A673 (cell line): Measurements from ENCODE around the gene FTO. TPM values are rescaled to one million over a fixed set of nuclear protein-coding genes. Genes with fewer than 3 reads are reported as not detected.

Experiments
- BruUV-seq: library from RNA; stranded (reverse); fragments of 400-500 nt; replicated peaks from 2 replicates; lab custom pipeline; 2021; lab: Mats Ljungman, UMichigan
- CTCF ChIA-PET: fragments of 300-600 bp; sonication (Branson Sonifier 250); formaldehyde crosslinking; loops from one replicate; lab custom pipeline; 2022; ENCODE audit warnings: antibody characterized with exemption; lab: Charles Lee
- POLR2A ChIA-PET: fragments of 300-600 bp; sonication (Branson Sonifier 250); formaldehyde crosslinking; loops from one replicate; lab custom pipeline; 2022; ENCODE audit warnings: antibody characterized with exemption; ENCODE audit not compliant: low non-redundant PET; lab: Charles Lee
- DNase-seq: peaks from one replicate; pipeline ENCODE4 v3.0.0-alpha.2; 2015; ENCODE audit warnings: low spot score
- H3K27ac ChIP-seq: fragments of 200-600 bp; sonication (generic); 2 replicates; pipeline ENCODE4 v1.5.1; 2016; ENCODE audit warnings: mixed run types, low read depth, mild to moderate bottlenecking, mixed read lengths, antibody characterized with exemption, low read length; ENCODE audit not compliant: poor library complexity, severe bottlenecking
- H3K27me3 ChIP-seq: fragments of 200-600 bp; sonication (generic); replicated peaks from 2 replicates; pipeline ENCODE4 v1.6.1; 2017; ENCODE audit warnings: mixed run types, low read depth, mild to moderate bottlenecking, mixed read lengths, antibody characterized with exemption, low read length; ENCODE audit not compliant: insufficient read depth, poor library complexity
- H3K36me3 ChIP-seq: fragments of 200-600 bp; sonication (generic); 2 replicates; pipeline ENCODE4 v1.6.1; 2016; ENCODE audit warnings: mixed run types, mild to moderate bottlenecking, mixed read lengths, antibody characterized with exemption, low read length; ENCODE audit not compliant: insufficient read depth, poor library complexity, severe bottlenecking
- H3K4me1 ChIP-seq: fragments of 200-600 bp; sonication (generic); 2 replicates; pipeline ENCODE4 v1.6.1; 2017; ENCODE audit warnings: mixed run types, mild to moderate bottlenecking, mixed read lengths, antibody characterized with exemption, low read length; ENCODE audit not compliant: insufficient read depth, poor library complexity, severe bottlenecking
- H3K4me3 ChIP-seq: fragments of 200-600 bp; sonication (generic); 2 replicates; pipeline ENCODE4 v1.5.1; 2016; ENCODE audit warnings: low read depth, mixed run types, mild to moderate bottlenecking, mixed read lengths, low read length; ENCODE audit not compliant: poor library complexity, severe bottlenecking
- H3K9me3 ChIP-seq: fragments of 200-600 bp; sonication (generic); 2 replicates; pipeline ENCODE4 v1.6.1; 2016; ENCODE audit warnings: mixed run types, low read depth, mild to moderate bottlenecking, mixed read lengths, antibody characterized with exemption, low read length; ENCODE audit not compliant: poor library complexity, severe bottlenecking
- CTCF ChIP-seq: fragments of 300-800, 200-600 bp; sonication (generic); conservative IDR thresholded peaks from 2 replicates; pipeline ENCODE4 v1.5.1; 2017; ENCODE audit warnings: low read depth, mild to moderate bottlenecking, antibody characterized with exemption, low read length, moderate library complexity, mixed read lengths
- EZH2 ChIP-seq: fragments of 200-600 bp; sonication (generic); IDR thresholded peaks from 2 replicates; pipeline ENCODE4 v1.6.1; 2017; ENCODE audit warnings: borderline replicate concordance, low read depth, mild to moderate bottlenecking, mixed read lengths, antibody characterized with exemption, low read length; ENCODE audit not compliant: poor library complexity, severe bottlenecking
- intact Hi-C: fragments of 100-400 bp; cut with micrococcal nuclease; formaldehyde crosslinking; loops from one replicate; pipeline ENCODE4 v1.10.0; 2022; ENCODE audit not compliant: unreplicated experiment
- total RNA-seq: library from RNA; stranded (reverse); gene quantifications from 2 replicates; pipeline ENCODE4 v1.2.3, GENCODE V29; 2021

FTO gene
- total RNA-seq, 1 experiment from 2014 or later = 73.4 TPM

DNA sequence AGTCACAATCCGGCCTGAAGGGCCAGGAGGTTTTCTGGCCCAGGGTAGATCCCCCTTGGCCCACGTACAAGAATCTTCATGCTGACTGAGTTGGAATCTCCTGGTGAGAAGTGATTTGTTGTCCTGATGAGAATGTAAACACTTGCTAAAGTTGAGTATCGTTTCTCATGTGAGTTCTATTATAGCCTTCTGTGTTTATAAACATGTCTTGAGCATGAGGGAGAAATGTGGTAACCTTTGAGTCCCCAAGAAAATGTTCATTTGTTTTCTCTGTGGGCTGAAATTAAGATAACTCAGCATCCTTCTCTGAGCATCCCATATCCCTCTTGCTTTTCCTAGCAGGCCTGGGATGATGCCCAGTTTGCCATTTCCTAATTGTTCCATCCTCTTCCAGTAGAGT, 204.8 kb downstream of the FTO start:
- DNase-seq = no peak
- intact Hi-C loops = no loop called here
- Histone ChIP-seq H3K36me3 (no peaks in the 10 kb centered on the region), H3K27ac (no peak overlapping the region), H3K4me1 (peaks cover 12% of the 10 kb centered on the region), H3K4me3 (no peak overlapping the region), H3K9me3 (no peaks in the 10 kb centered on the region), H3K27me3 (no peaks in the 10 kb centered on the region)
- no TSS peak for BruUV-seq
- ChIA-PET POLR2A (no interaction called here), CTCF (no interaction called here)
- TF ChIP-seq CTCF = no peak
- TF ChIP-seq EZH2 = no peak

- no peak for DNase-seq
- intact Hi-C loops = no loop called here
- Histone ChIP-seq H3K36me3 (no peaks in the 10 kb centered on the region), H3K9me3 (no peaks in the 10 kb centered on the region), H3K4me1 (peaks cover 33% of the 10 kb centered on the region), H3K27ac (no peak overlapping the region), H3K4me3 (no peak overlapping the region), H3K27me3 (no peaks in the 10 kb centered on the region)
- ChIA-PET CTCF (no interaction called here), POLR2A (no interaction called here)
- TF ChIP-seq EZH2 (no peak), CTCF (no peak)
- no TSS peak for BruUV-seq
These were observed 207.0 kb downstream of the FTO start for GRCh38 chr16:53910990-53911389.

- no peaks in the 10 kb centered on the region for H3K9me3 ChIP-seq
- H3K36me3 ChIP-seq = no peaks in the 10 kb centered on the region
- POLR2A ChIA-PET = no interaction called here
- no peak for TF ChIP-seq CTCF
- TF ChIP-seq EZH2 = no peak
- no peak overlapping the region for H3K27ac ChIP-seq
- H3K4me3 ChIP-seq = no peak overlapping the region
- DNase-seq = no peak
- peaks cover 33% of the 10 kb centered on the region for H3K4me1 ChIP-seq
- H3K27me3 ChIP-seq = no peaks in the 10 kb centered on the region
- CTCF ChIA-PET = no interaction called here
- no TSS peak for BruUV-seq
- intact Hi-C loops = no loop called here
These were observed 207.6 kb downstream of the FTO start for GRCh38 chr16:53911513-53911912.
